NCI-H446 treated with DMSO at 0.1 percent for 48 hours (cell line): ENCODE results near the gene PRH1.

ENCODE experiments used
- DNase-seq: peaks from one replicate; lab custom pipeline; 2025; lab: John Stamatoyannopoulos, UW

The PRH1 gene

GRCh38 chr12:10838461-10838860 lies 45.6 kb downstream of the PRH1 start:
- DNase-seq = no peak
